NCI-H1105 treated with DMSO at 0.1 percent for 48 hours (cell line): ENCODE measurements around the gene SETD7.
"Not testable (repeated sequence)": the region's sequence is repeated elsewhere in the genome, so short reads cannot be mapped to it uniquely, and the experiment has no call there.

ENCODE experiments used
- DNase-seq: peaks from one replicate; lab custom pipeline; 2025; lab: John Stamatoyannopoulos, UW

Gene SETD7

GRCh38 chr4:139468756-139469155, 87.3 kb downstream of the SETD7 start:
- not testable (repeated sequence) for DNase-seq

GRCh38 chr4:139465922-139466321, 90.1 kb downstream of the SETD7 start:
- no peak for DNase-seq

- DNase-seq = not testable (repeated sequence)
Observed at GRCh38 chr4:139464512-139464911, 91.5 kb downstream of the SETD7 start.

DNA sequence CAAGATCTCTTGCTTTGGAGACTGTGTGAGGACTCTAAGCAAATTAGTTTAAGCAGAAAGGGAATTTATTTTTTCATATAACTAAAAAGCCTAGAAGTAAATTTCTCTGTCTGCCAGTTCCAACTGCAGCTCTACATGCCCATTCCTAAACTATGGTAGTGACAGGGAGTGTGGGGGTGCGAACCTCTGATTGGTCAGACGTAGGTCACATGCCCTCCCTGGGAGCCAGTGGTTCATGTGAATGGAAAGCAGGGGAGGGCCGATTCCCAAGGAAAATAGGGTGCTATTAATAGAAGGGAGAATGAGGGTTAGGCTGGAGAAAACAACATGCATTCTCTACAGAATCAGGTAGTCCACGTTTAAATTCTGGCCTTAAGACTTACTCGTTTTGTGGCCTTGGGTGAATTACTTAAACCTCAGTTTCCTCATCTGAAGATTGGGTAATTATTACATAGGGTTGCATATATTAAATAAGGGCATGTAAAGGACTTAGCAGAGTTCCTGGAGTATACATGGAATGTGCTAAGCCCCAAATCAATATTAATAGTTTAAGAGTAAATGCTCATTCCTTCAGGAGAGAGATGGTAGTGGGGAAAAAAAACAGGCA, 94.9 kb downstream of the SETD7 start:
- no peak for DNase-seq

DNA sequence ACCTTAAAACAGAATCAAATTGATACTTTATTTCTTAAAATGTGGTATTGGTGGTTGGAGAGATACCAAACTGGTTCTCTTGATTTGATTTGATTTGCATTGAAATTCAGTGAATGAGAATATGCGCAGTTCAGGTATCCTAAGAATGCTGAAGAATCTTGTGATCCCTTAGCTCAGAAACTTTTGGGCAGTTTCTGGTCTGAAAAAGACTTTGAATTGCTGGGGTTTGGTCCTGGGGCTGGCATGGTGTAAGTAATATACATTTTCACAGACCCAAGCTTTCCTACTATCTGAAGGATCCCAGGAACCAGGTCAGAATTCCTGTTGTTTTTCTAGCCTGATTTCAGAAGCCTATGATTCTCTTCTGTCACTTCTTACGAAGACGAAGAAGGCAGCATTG, 95.5 kb downstream of the SETD7 start:
- no peak for DNase-seq

- no peak for DNase-seq
Observed at GRCh38 chr4:139458999-139459398, 97.0 kb downstream of the SETD7 start.

DNA sequence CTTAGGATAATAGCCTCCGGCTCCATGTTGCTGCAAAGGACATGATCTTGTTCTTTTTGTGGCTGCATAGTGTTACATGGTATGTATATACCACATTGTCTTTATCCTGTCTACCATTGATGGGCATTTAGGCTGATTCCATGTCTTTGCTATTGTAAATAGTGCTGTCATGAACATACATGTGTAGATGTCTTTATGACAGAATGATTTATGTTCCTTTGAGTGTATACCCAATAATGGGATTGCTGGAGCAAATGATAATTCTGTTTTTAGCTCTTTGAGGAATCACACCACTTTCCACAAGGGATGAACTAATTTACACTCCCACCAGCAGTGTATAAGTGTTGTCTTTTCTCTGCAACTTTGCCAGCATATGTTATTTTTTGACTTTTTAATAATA, 97.5 kb downstream of the SETD7 start:
- no peak for DNase-seq

DNA sequence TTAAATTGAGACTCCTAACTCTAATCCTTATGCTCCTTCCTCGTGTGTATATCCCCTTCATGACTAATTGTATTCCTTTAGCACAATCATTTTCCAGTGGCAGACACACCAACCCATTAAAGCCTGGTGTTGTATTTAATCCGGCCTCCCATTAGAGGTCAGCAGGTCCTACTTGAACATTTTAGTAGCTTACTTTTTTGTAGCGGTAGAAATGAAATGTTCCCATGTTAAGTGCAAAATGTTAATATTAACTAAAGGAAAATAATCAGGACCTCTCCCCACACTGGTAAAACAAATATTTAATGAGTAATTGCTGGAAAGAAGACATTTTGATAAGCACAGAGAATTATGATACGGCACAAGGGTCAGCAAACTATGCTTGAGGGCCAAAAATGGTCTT, 98.7 kb downstream of the SETD7 start:
- DNase-seq = no peak

GRCh38 chr4:139455126-139455538, 100.9 kb downstream of the SETD7 start:
- no peak for DNase-seq

DNA sequence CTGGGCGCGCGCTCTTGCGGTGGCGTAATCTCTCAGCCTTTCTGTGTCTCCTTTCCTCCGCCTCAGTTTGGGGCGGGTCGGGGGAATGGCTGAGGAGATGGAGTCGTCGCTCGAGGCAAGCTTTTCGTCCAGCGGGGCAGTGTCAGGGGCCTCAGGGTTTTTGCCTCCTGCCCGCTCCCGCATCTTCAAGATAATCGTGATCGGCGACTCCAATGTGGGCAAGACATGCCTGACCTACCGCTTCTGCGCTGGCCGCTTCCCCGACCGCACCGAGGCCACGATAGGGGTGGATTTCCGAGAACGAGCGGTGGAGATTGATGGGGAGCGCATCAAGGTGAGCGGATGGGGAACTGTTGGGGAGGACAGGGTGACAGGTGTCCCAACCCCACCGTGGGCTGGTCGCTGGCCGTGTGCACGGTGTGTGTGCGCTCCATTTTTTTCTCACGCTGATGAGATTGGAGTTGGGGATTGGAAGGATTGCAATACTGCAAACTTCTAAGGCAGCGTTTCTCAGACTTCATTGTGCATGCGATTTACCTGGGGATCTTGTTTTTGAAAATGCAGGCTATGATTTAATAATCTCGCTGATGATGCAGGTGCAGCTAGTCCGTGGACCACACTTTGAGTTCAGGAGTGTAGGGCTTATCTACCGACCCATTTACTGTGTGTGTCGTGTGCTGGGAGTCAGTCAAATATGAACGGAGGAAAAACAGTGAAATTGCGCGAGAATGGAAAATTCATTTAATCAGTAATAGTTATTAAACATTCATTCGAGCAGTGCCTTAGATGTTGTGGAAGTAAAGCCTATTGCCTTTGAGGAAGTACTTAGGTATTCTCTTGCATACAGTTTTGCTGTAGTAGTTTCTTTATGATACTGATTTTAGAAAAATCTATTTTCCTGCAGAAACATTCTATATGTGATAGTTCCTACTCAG, 101.6 kb downstream of the SETD7 start, which contains the start of gene RAB33B:
TSS of gene RAB33B (plus strand) at position 11 of the 935 bp plus-strand sequence. CDS start at position 86, 75 bp downstream.
- no peak for DNase-seq

GRCh38 chr4:139453371-139454110, 102.5 kb downstream of the SETD7 start:
- DNase-seq = peak; percentile 82

GRCh38 chr4:139453041-139453370, 103.0 kb downstream of the SETD7 start:
- DNase-seq = peak; percentile 63

DNA sequence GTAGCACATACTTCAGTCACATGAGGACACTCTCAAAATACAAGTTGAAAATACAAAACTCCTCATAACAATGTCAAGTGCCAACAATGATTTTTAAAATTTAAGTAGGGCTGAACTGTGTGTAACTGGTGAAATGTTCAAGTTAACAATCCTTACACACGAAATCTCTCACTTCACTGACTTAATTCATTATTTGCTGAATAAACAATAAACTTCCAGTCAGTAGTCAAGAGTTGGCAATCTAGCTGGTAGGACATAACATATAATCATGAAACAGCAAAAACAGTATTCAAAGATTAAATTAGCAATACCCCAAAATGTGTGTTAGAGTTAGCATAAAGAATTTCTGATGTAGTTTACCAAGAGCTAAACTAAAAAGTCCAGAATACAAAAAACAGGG, 104.0 kb downstream of the SETD7 start:
- DNase-seq = no peak

DNA sequence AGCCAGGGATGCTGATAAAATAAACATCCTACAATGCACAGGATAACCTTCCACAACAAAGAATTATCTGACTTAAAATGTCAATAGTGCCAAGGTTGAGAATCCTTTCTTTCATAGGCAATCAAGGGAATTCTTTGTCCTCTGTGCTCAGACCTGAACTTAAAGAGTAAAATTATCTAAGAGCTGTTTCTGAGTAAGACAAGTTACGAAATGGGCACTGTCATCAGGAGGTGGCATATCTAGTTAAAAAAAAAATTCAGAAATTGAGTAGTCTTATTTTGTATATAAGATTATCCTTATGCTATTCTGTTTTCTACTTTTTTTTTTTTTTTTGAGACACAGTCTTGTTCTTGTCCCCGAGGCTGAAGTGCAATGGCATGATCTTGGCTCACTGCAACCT, 105.4 kb downstream of the SETD7 start:
- no peak for DNase-seq

GRCh38 chr4:139447078-139447477, 108.9 kb downstream of the SETD7 start:
- DNase-seq = not testable (repeated sequence)
